A549 (cell line): ENCODE data around the gene ZSWIM1. TPM values are rescaled to one million over a fixed set of nuclear protein-coding genes. Genes with fewer than 3 reads are reported as not detected.

Source experiments
- ATAC-seq, 2 experiments: fragments of 200-7000 bp in 1 of 2; fragments of >200 bp in 1 of 2; cut with Nextera tagmentation in 1 of 2; cut with Tn5 transposase in 1 of 2; 3 replicates each; pipeline versions ENCODE4 v1.8.0 to v1.9.1; 2018 to 2020; ENCODE audit warnings: mild to moderate bottlenecking in 1 of 2, moderate library complexity in 1 of 2
- CTCF ChIA-PET: fragments of 300-600 bp; sonication (Branson Sonifier 250); formaldehyde crosslinking; extraction: SDS; loops from one replicate; lab custom pipeline; 2021; ENCODE audit warnings: antibody characterized with exemption, inconsistent platforms; lab: Yijun Ruan, JAX
- POLR2A ChIA-PET: fragments of 350-600 bp; formaldehyde crosslinking; extraction: SDS; loops from one replicate; lab custom pipeline; 2021; ENCODE audit warnings: antibody characterized with exemption, inconsistent platforms; lab: Yijun Ruan, JAX
- DNase-seq, 2 experiments: peaks; one replicate each; pipeline versions ENCODE4 v3.0.0 to v3.0.0-alpha.2; 2011 to 2016; ENCODE audit warnings: low read depth in 1 of 2, low spot score in 1 of 2
- FAIRE-seq: peaks from 2 replicates; lab custom pipeline; 2011; peaks lifted over from hg19 to GRCh38; lab: Jason Lieb, UNC
- H3K27ac ChIP-seq, 2 experiments: fragments of >200 bp; sonication (Bioruptor Twin); formaldehyde crosslinking; 3 replicates each; pipeline ENCODE4 v1.5.1; 2016 to 2017
- H3K4me1 ChIP-seq: fragments of >200 bp; sonication (Bioruptor Twin); formaldehyde crosslinking; 3 replicates; pipeline ENCODE4 v1.6.1; 2016
- H3K4me2 ChIP-seq: fragments of >200 bp; sonication (Bioruptor Twin); formaldehyde crosslinking; 3 replicates; pipeline ENCODE4 v1.6.1; 2016
- H3K4me3 ChIP-seq: fragments of >200 bp; sonication (Bioruptor Twin); formaldehyde crosslinking; 3 replicates; pipeline ENCODE4 v1.5.1; 2016
- H3K9me3 ChIP-seq: fragments of >200 bp; sonication (Bioruptor Twin); formaldehyde crosslinking; 3 replicates; pipeline ENCODE4 v1.6.1; 2016
- BHLHE40 ChIP-seq: IDR thresholded peaks from 2 replicates; pipeline ENCODE4 v1.6.1; 2012; ENCODE audit warnings: low read depth, low read length, inconsistent platforms
- EP300 ChIP-seq, 2 experiments: fragments of >200 bp; sonication (Bioruptor Twin); formaldehyde crosslinking; IDR thresholded peaks; 2 replicates in 1 of 2; 3 replicates in 1 of 2; pipeline ENCODE4 v1.6.1; 2016 to 2017
- FOSB ChIP-seq: fragments of 250-450 bp; sonication (Bioruptor Pico); IDR thresholded peaks from 2 replicates; pipeline ENCODE4 v1.5.0; 2020; ENCODE audit warnings: mild to moderate bottlenecking, moderate library complexity
- GATA3 ChIP-seq: IDR thresholded peaks from 2 replicates; pipeline ENCODE4 v1.6.1; 2012; ENCODE audit warnings: borderline replicate concordance
- HEYL ChIP-seq: fragments of 250-450 bp; sonication (Bioruptor Pico); IDR thresholded peaks from 2 replicates; pipeline ENCODE4 v1.8.0; 2021; ENCODE audit warnings: mild to moderate bottlenecking, moderate library complexity
- JUN ChIP-seq, 2 experiments: fragments of >200 bp; sonication (Bioruptor Twin); formaldehyde crosslinking; IDR thresholded peaks; 2 replicates in 1 of 2; 3 replicates in 1 of 2; pipeline ENCODE4 v1.6.1; 2016 to 2017
- KDM5A ChIP-seq: fragments of 200-600 bp; sonication (generic); IDR thresholded peaks from 2 replicates; pipeline ENCODE4 v1.6.1; 2016; ENCODE audit warnings: antibody characterized with exemption, mild to moderate bottlenecking
- MAFK ChIP-seq: fragments of 450-650 bp; IDR thresholded peaks from 2 replicates; pipeline ENCODE4 v1.6.1; 2014; ENCODE audit not compliant: partially characterized antibody
- MAZ ChIP-seq: fragments of 150-350 bp; IDR thresholded peaks from 2 replicates; pipeline ENCODE4 v1.6.1; 2014; ENCODE audit warnings: antibody characterized with exemption, low read depth, low read length, borderline replicate concordance
- MYC ChIP-seq: IDR thresholded peaks from 2 replicates; pipeline ENCODE4 v1.6.1; 2012; ENCODE audit warnings: mild to moderate bottlenecking, inconsistent platforms, low read length, improper control_type of control experiment, borderline replicate concordance
- NR3C1 ChIP-seq: fragments of >200 bp; sonication (Bioruptor Twin); formaldehyde crosslinking; IDR thresholded peaks from 3 replicates; pipeline ENCODE4 v1.6.1; 2017
- POLR2AphosphoS2 ChIP-seq: conservative IDR thresholded peaks from 2 replicates; pipeline ENCODE4 v1.6.1; 2012; ENCODE audit warnings: low read length, improper control_type of control experiment, inconsistent platforms
- RAD21 ChIP-seq, 2 experiments: fragments of >200 bp in 1 of 2; sonication (Bioruptor Twin) in 1 of 2; formaldehyde crosslinking in 1 of 2; IDR thresholded peaks in 1 of 2; conservative IDR thresholded peaks in 1 of 2; 2 replicates in 1 of 2; 3 replicates in 1 of 2; pipeline ENCODE4 v1.6.1; 2012 to 2018; ENCODE audit warnings: inconsistent platforms in 1 of 2
- RCOR1 ChIP-seq: fragments of 150-350 bp; IDR thresholded peaks from 2 replicates; pipeline ENCODE4 v1.6.1; 2014; ENCODE audit warnings: antibody characterized with exemption, low read length, low read depth
- RFX5 ChIP-seq: fragments of 450-650 bp; IDR thresholded peaks from 2 replicates; pipeline ENCODE4 v1.7.1; 2014; ENCODE audit warnings: antibody characterized with exemption, mild to moderate bottlenecking, moderate library complexity
- TP53 ChIP-seq: fragments of 250-450 bp; sonication (Bioruptor Pico); IDR thresholded peaks from 2 replicates; pipeline ENCODE4 v1.5.0; 2021; ENCODE audit warnings: mild to moderate bottlenecking, moderate library complexity
- ZFP36 ChIP-seq: fragments of 450-650 bp; IDR thresholded peaks from 2 replicates; pipeline ENCODE4 v1.6.1; 2014; ENCODE audit warnings: borderline replicate concordance; ENCODE audit not compliant: partially characterized antibody
- WGBS: methylation state at CpG from one replicate; pipeline ENCODE4 v1.1.6; 2017; ENCODE audit errors: missing lambda C conversion rate; 5-methylcytosine and 5-hydroxymethylcytosine counted together
- polyA plus RNA-seq, 4 experiments: library from polyadenylated mRNA; depleted of rRNA in 3 of 4; stranded (reverse); fragments of >200 nt; fragmentation: RNase III in 1 of 4; extraction: RNeasy Plus Mini Kit Qiagen cat#74134 plus additional on column Dnase treatment in 1 of 4; gene quantifications; 2 replicates in 3 of 4; 3 replicates in 1 of 4; pipeline ENCODE4 v1.2.3, GENCODE V29; 2011 to 2017
- TF ChIP-seq, protein P1 (sequence below): fragments of 150-350 bp; IDR thresholded peaks from 2 replicates; pipeline ENCODE4 v1.6.1; 2014; ENCODE audit warnings: low read depth, mild to moderate bottlenecking, low read length
- TF ChIP-seq, protein P2 (sequence below): fragments of >200 bp; sonication (Bioruptor Twin); formaldehyde crosslinking; IDR thresholded peaks from 2 replicates; pipeline ENCODE4 v1.6.1; 2016
- TF ChIP-seq, protein P3 (sequence below): IDR thresholded peaks from 2 replicates; pipeline ENCODE4 v1.6.1; 2012; ENCODE audit warnings: low read depth, borderline replicate concordance

ZSWIM1 gene
- polyA plus RNA-seq, 2 of the 4 experiments (the other 2 are of a cell fraction) = 4.7 to 6.6 TPM

DNA sequence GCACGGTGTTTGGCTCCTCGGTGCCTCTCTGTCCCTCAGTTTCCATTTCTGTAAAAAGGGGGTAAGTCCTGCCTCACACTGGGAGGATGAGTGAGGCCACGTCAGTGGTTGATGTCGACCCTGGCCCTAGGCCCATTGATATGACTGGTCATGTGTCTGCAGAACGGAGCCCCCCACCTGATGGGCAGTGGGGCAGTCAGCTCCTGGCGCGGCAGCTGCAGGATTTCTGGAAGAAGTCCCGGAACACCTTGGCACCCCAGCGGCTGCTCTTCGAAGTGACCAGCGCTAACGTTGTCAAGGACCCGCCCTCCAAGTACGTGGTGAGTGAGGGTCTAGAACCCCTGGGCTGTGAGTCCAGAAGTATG, 46.2 kb upstream of the ZSWIM1 start:
- ChIA-PET CTCF (interaction anchor here (1.1 to 2.1 kb wide), 4 partner anchors 10 to 136 kb away, joined by 3 to 8 read pairs (median 4); no protein-coding TSS in a partner anchor), POLR2A (interaction anchor here (1.1 to 2.2 kb wide), 6 partner anchors 9 to 100 kb away, joined by 3 to 12 read pairs (median 4); partner anchors contain the start of genes PCIF1, UBE2C and ZSWIM1)
- ATAC-seq (no peak), FAIRE-seq (no peak), DNase-seq (no peak)
- Histone ChIP-seq H3K27ac (peak overlapping the region in 1 of 2 experiments; percentile 93; a peak in 2 of 6 replicates), H3K4me2 (peak overlapping the region; percentile 81), H3K4me3 (peak overlapping the region; percentile 73), H3K9me3 (no peaks in the 10 kb centered on the region), H3K4me1 (peaks cover 17% of the 10 kb centered on the region; the same call in 2 of the 3 replicates)
- 93% methylated on average over 13 of the region's 14 CpGs for WGBS
- TF ChIP-seq, protein P1, sequence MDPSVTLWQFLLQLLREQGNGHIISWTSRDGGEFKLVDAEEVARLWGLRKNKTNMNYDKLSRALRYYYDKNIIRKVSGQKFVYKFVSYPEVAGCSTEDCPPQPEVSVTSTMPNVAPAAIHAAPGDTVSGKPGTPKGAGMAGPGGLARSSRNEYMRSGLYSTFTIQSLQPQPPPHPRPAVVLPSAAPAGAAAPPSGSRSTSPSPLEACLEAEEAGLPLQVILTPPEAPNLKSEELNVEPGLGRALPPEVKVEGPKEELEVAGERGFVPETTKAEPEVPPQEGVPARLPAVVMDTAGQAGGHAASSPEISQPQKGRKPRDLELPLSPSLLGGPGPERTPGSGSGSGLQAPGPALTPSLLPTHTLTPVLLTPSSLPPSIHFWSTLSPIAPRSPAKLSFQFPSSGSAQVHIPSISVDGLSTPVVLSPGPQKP = no peak
- TF ChIP-seq MAFK = no peak
- TF ChIP-seq MAZ = no peak

DNA sequence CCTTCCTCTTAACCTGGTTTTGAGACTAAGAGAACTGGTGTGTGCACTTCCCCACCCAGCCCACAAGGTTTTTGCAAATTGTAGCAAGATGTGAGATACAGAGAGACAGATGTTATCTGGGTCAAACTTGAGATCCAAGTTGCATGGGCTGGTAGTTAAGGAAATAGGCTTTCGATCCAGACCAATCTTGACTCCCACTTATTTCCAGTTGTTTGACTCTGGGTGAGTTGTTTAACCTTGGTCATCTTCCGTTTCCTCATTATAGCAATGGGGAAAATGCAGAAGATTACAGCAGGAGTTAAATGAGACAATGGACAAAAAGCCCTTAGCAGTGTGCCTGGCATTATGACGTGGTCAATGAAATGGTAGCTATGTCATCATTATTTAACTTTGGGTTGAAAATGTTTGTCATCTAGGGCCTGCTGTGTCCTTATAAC, 45.7 kb upstream of the ZSWIM1 start:
- TF ChIP-seq KDM5A (no peak), EP300 (IDR thresholded peaks at IDR 0.05) (no peak), TP53 (CRISPR knock-in tag) (no peak), RFX5 (no peak), MAFK (no peak), GATA3 (no peak)
- TF ChIP-seq, protein P2, sequence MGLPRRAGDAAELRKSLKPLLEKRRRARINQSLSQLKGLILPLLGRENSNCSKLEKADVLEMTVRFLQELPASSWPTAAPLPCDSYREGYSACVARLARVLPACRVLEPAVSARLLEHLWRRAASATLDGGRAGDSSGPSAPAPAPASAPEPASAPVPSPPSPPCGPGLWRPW = no peak
- TF ChIP-seq, protein P3, sequence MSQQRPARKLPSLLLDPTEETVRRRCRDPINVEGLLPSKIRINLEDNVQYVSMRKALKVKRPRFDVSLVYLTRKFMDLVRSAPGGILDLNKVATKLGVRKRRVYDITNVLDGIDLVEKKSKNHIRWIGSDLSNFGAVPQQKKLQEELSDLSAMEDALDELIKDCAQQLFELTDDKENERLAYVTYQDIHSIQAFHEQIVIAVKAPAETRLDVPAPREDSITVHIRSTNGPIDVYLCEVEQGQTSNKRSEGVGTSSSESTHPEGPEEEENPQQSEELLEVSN = no peak
- Histone ChIP-seq H3K4me3 (no peak overlapping the region), H3K4me1 (peaks cover 17% of the 10 kb centered on the region; the same call in 2 of the 3 replicates), H3K4me2 (peak overlapping the region; percentile 81; the same call in 1 of the 3 replicates), H3K27ac (no peak overlapping the region), H3K9me3 (no peaks in the 10 kb centered on the region)
- 91% methylated on average over 3 of the region's 3 CpGs for WGBS
- ATAC-seq = no peak
- FAIRE-seq = no peak
- POLR2A ChIA-PET = no interaction called here
- no peak for DNase-seq
- CTCF ChIA-PET = interaction anchor here (1.1 to 2.1 kb wide), 3 partner anchors 10 to 64 kb away, joined by 3 to 8 read pairs (median 5); no protein-coding TSS in a partner anchor

DNA sequence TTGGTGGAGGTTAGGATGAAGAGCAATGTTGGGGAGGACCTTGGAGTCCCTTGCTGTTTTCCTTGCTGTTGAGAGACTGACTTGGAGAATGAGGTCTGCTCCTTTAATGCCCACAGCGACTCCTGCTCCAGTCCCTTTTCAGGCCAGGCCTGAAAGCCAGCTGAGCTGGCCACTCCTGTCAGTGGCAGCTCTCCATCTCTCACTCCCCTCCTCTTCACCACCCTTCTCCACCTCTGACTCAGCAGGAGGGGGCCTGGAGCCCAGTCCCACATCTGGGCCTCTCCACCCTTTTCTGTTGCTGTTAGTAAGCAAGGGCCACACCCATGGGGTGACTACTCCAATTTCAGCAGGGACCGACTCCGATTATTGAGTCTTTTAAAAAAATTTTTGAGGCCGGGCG, 45.2 kb upstream of the ZSWIM1 start:
- ATAC-seq (no peak), DNase-seq (no peak), FAIRE-seq (no peak)
- no peak overlapping the region for H3K4me3 ChIP-seq
- 98% methylated on average over 5 of the region's 5 CpGs for WGBS
- H3K9me3 ChIP-seq = no peaks in the 10 kb centered on the region
- H3K27ac ChIP-seq = no peak overlapping the region
- no peak for TF ChIP-seq MYC
- TF ChIP-seq NR3C1 = no peak
- TF ChIP-seq BHLHE40 = no peak
- no peak for TF ChIP-seq RFX5
- no peak for TF ChIP-seq RAD21 (conservative IDR thresholded peaks at IDR 0.05 in 1 of 2, IDR thresholded peaks at IDR 0.05 in 1 of 2)
- TF ChIP-seq JUN (IDR thresholded peaks at IDR 0.05) = no peak
- 0 out of 3 replicates have a peak overlapping the region, but pooled peaks have one; percentile 81 for H3K4me2 ChIP-seq
- ChIA-PET POLR2A (no interaction called here), CTCF (interaction anchor here (1.8 kb wide), 1 partner anchor 37 kb away, joined by 6 read pairs; no protein-coding TSS in a partner anchor)
- peaks cover 17% of the 10 kb centered on the region; the same call in 2 of the 3 replicates for H3K4me1 ChIP-seq

DNA sequence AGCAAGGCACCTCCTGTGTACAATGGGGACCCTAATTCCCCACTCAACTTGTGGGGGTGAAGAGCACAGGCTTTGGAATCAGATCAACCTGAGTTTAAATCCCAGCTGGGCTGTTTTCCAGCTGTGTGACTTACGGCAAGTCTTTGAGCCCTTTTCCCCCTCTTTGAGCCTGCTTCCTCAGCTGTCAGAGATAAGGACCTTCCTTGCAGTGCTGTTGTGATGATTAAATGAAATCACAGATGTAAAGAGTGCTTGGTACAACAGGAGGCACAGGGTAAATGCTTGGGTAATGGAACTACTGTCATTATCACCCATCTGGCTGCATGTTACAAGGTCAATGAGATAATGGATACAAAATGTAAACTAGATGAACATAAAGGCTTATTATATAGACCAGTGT, 44.2 kb upstream of the ZSWIM1 start:
- ChIA-PET CTCF (interaction anchor here (1.3 to 1.8 kb wide), 3 partner anchors 9 to 177 kb away, joined by 3 to 6 read pairs (median 3); no protein-coding TSS in a partner anchor), POLR2A (no interaction called here)
- Histone ChIP-seq H3K4me3 (no peak overlapping the region), H3K27ac (no peak overlapping the region), H3K9me3 (no peaks in the 10 kb centered on the region), H3K4me1 (peaks cover 17% of the 10 kb centered on the region; the same call in 2 of the 3 replicates), H3K4me2 (no peak overlapping the region)
- ATAC-seq = no peak
- no peak for FAIRE-seq
- TF ChIP-seq RAD21 (conservative IDR thresholded peaks at IDR 0.05 in 1 of 2, IDR thresholded peaks at IDR 0.05 in 1 of 2) (no peak), MAZ (no peak), FOSB (no peak), RCOR1 (no peak), ZFP36 (no peak), POLR2AphosphoS2 (no peak), HEYL (no peak)
- WGBS = 83% methylated on average over 1 of the region's 1 CpG
- DNase-seq = no peak
